ENCODE data around the gene CCNI2.
A peak's percentile ranks its signal among the peaks of the same experiment; 100 is the strongest.

Gene CCNI2

DNA sequence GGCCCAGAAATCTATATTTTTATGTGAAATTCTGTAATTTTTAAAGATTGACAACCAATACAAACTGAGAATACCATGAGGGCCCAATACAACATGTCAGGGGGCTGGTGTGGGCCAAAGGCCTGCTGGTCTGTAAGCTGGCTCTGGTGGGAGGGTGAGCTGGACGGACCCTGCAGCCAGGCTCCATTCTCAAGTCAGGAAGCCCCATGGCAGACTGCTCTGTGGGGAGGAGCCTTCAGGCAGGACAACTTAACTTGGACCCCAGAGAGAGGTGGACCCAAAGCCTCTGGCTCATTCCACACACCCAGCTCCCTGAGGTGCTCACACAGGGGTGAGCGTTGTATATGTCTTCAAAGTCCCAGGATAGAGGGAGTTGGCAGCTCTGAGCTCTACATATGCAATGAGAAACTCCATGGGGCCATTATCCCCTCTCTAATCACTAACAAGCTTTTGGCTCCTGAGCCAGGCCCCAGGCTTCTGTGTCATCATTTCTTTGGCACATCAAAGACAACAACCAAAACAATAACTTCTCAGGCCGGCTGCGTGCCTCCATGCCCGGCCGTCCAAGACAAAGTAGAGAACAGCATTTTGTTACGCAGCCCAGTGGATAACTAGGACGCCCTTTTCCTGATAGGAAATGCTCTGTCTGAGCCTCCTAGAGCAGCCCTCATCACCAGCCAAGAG lies 23.4 kb downstream of the CCNI2 start:
- Histone ChIP-seq H3K36me3 (ENCODE audit: insufficient read depth, low read length) (no peaks in the 10 kb centered on the region), H3K4me1 (ENCODE audit: insufficient read depth, low read length) (peaks cover 37% of the 10 kb centered on the region), H3K27me3 (ENCODE audit: control insufficient read depth in 1 of 2, insufficient read depth in 2 of 2, low read length in 2 of 2) (no peaks in the 10 kb centered on the region), H3K9ac (ENCODE audit: low read length) (no peak overlapping the region), H3K4me3 (ENCODE audit: low read depth in 1 of 2, low read length in 2 of 2) (no peak overlapping the region), H3K9me3 (ENCODE audit: low read length) (no peaks in the 10 kb centered on the region), H3K27ac (ENCODE audit: low read depth, low read length) (no peak overlapping the region)

DNA sequence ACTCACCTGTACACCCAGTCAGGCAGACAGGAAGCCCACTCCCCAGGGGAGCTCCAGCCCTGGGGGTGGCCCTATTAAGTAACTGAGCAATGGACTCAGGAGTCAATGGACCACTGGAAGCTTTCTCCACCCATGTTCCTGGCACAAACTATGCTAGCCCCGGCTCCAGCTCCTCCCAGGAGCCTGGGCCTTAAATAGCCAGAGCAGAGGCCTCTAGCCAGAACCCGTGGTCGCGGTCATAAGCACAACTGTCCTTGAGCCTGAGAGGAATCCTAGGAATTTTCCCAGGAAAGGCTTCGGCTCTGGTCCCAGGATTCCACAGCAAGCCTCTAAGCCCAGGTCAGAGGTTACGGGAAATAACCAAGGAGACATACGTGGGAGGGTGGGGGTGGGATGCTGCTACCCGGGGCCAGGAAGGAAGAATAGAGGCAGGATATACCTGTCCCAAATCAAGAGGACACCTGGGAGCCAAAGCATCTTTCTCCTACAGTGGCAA lies 24.3 kb downstream of the CCNI2 start:
- no peaks in the 10 kb centered on the region for H3K27me3 ChIP-seq (ENCODE audit: control insufficient read depth in 1 of 2, insufficient read depth in 2 of 2, low read length in 2 of 2)
- no peak overlapping the region for H3K27ac ChIP-seq (ENCODE audit: low read depth, low read length)
- H3K4me1 ChIP-seq (ENCODE audit: insufficient read depth, low read length): peaks cover 45% of the 10 kb centered on the region
- H3K9me3 ChIP-seq (ENCODE audit: low read length): no peaks in the 10 kb centered on the region
- no peak overlapping the region for H3K9ac ChIP-seq (ENCODE audit: low read length)
- no peak overlapping the region for H3K4me3 ChIP-seq (ENCODE audit: low read depth in 1 of 2, low read length in 2 of 2)
- no peaks in the 10 kb centered on the region for H3K36me3 ChIP-seq (ENCODE audit: insufficient read depth, low read length)

DNA sequence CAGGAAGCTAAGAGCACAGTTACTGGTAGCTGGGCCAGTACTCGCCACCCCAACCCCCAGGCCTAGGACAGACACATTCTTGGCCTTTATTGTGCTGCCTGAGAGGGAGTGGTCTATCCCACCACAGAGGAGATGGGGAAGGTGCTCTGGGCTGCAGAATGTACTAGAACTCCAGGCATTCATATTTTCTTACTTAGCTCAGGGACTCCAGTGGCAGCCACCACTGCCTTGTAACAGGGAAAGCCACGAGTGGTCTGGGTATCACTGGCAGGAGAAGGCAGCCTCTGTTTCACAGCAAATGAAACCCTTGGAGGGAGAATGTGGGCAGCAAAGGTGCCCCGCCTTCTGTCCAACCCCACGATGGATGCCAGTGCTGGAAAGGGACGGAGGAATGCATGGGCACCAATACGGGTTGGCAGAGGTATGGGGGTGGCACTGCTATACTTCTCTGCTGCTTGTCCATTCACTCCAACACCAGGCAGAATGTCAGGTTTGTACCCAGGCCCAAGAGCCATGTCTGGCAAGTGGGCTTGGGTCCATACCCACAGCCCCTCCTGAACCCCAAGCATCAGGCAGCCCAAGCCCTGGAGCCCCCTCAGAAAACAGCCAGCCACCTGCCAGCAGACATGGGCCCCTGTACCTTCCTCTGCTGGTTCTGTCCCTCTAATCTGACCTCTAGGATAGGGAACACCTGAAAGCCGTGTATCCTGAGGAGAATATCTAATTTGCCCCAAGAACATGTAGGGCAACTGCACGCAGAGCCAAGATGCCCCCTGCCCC lies 25.3 kb downstream of the CCNI2 start:
- H3K27me3 ChIP-seq (ENCODE audit: control insufficient read depth in 1 of 2, insufficient read depth in 2 of 2, low read length in 2 of 2): no peaks in the 10 kb centered on the region
- no peaks in the 10 kb centered on the region for H3K36me3 ChIP-seq (ENCODE audit: insufficient read depth, low read length)
- H3K9ac ChIP-seq (ENCODE audit: low read length): no peak overlapping the region
- no peak overlapping the region for H3K4me3 ChIP-seq (ENCODE audit: low read depth in 1 of 2, low read length in 2 of 2)
- no peak overlapping the region for H3K27ac ChIP-seq (ENCODE audit: low read depth, low read length)
- peaks cover 39% of the 10 kb centered on the region for H3K4me1 ChIP-seq (ENCODE audit: insufficient read depth, low read length)
- no peaks in the 10 kb centered on the region for H3K9me3 ChIP-seq (ENCODE audit: low read length)

DNA sequence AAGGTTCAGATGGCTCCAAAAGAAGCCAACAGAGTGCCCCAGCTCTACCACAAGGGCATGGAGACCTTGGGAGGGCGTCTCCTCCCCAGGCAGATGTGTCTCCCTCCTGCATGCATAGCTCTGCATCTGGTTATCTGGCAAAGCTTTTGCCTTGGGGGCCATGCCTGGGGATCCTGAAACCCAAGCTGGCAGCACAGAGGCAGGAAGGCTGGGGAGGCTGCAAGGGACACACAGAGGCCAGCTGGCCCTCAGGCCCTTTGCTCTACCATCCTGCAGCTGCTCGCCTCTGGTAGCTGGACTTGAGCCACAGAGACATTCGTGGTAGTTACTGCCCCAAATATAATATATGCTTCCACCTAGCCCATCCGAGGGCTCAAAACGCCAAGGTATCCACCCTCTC lies 25.9 kb downstream of the CCNI2 start:
- Histone ChIP-seq H3K9ac (ENCODE audit: low read length) (no peak overlapping the region), H3K9me3 (ENCODE audit: low read length) (no peaks in the 10 kb centered on the region), H3K27me3 (ENCODE audit: control insufficient read depth in 1 of 2, insufficient read depth in 2 of 2, low read length in 2 of 2) (no peaks in the 10 kb centered on the region), H3K4me3 (ENCODE audit: low read depth in 1 of 2, low read length in 2 of 2) (no peak overlapping the region), H3K36me3 (ENCODE audit: insufficient read depth, low read length) (no peaks in the 10 kb centered on the region), H3K27ac (ENCODE audit: low read depth, low read length) (no peak overlapping the region), H3K4me1 (ENCODE audit: insufficient read depth, low read length) (peaks cover 38% of the 10 kb centered on the region)

DNA sequence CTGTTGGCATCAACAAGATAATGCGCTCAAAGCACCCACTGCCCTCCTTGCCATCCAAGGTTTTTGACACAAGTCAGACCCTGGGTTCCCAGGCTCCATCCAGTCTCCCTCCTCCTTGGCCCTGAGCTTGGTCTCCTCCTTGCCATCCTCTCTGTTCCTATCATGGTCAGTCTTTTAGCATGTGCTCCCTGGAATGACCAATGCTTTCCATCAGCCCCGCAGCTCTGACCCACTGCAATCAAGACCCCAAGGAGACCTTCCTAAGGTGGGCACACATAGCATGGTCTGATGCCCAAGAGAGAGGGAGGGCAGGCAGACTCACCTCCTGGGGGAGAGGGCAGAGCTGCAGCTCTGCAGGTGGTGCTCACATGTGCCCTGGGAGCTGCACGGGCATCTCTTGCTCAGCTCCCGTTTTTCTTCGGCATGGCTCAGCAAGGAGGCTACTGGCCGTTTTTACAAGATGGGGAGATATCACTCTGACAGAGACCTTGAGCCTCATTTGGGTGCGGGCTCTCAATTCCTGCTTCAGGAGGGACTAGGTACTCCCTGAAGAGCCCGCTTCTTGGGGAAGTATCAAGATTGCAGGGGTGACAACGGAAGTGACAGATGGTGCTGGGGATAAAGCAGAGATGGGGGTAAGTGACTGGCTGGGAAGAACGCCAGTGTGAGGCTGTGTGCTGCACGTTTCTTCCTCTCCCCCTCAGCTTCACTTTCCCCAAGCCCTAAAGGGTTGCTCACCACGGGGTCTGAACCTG lies 26.6 kb downstream of the CCNI2 start:
- Histone ChIP-seq H3K9me3 (ENCODE audit: low read length) (no peaks in the 10 kb centered on the region), H3K27me3 (ENCODE audit: control insufficient read depth in 1 of 2, insufficient read depth in 2 of 2, low read length in 2 of 2) (no peaks in the 10 kb centered on the region), H3K4me3 (ENCODE audit: low read depth in 1 of 2, low read length in 2 of 2) (no peak overlapping the region), H3K4me1 (ENCODE audit: insufficient read depth, low read length) (peaks cover 37% of the 10 kb centered on the region), H3K36me3 (ENCODE audit: insufficient read depth, low read length) (no peaks in the 10 kb centered on the region), H3K27ac (ENCODE audit: low read depth, low read length) (no peak overlapping the region), H3K9ac (ENCODE audit: low read length) (no peak overlapping the region)

DNA sequence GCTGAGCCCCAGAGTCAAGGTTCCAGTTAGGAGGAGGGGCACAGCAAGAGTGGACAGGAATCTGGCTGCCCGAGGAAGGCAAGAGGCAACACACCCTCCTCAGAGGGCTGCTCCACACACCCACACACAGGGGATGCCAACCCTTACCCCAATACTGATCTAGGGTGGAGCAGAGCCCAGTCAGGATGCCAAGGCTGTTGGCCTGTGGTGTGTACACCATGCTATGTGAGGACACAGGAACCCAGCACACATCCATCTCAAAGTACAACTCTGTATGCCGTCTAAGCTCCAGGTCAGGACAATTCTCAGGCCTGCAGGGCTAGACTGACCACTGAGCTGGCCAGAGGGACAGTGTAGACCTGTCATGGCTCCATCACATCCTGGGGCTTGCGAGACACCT lies 27.2 kb downstream of the CCNI2 start:
- Histone ChIP-seq H3K27ac (ENCODE audit: low read depth, low read length) (peak overlapping the region; percentile 42), H3K4me1 (ENCODE audit: insufficient read depth, low read length) (peaks cover 37% of the 10 kb centered on the region)

DNA sequence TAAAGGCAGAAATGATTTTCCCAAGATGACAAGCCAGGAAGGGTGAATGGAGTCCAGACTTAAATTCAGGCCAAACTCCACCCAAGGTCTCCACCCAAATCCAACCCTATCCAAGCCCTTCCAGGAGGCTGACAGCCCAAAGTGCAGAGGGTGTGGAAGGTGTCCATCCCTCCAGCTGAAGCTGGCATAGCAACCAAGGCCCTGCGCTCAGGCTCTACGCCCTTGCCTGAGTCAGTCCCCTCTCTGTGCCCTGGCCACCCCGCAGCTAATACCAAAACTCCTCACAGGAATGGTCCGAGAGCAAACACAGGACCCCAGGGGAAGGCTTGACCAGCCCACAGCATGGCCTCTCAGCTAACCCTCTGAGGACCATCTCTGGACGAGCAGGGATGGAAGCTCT lies 27.7 kb downstream of the CCNI2 start:
- Histone ChIP-seq H3K4me3 (ENCODE audit: low read depth in 1 of 2, low read length in 2 of 2) (no peak overlapping the region), H3K9me3 (ENCODE audit: low read length) (no peaks in the 10 kb centered on the region), H3K27me3 (ENCODE audit: control insufficient read depth in 1 of 2, insufficient read depth in 2 of 2, low read length in 2 of 2) (no peaks in the 10 kb centered on the region), H3K4me1 (ENCODE audit: insufficient read depth, low read length) (peaks cover 37% of the 10 kb centered on the region), H3K36me3 (ENCODE audit: insufficient read depth, low read length) (no peaks in the 10 kb centered on the region), H3K27ac (ENCODE audit: low read depth, low read length) (peak overlapping the region; percentile 42), H3K9ac (ENCODE audit: low read length) (no peak overlapping the region)

More for the DNA sequence above, 27.2 kb downstream of the CCNI2 start:
- H3K36me3 ChIP-seq (ENCODE audit: insufficient read depth, low read length): no peaks in the 10 kb centered on the region
- H3K9me3 ChIP-seq (ENCODE audit: low read length): no peaks in the 10 kb centered on the region
- no peak overlapping the region for H3K9ac ChIP-seq (ENCODE audit: low read length)
- no peak overlapping the region for H3K4me3 ChIP-seq (ENCODE audit: low read depth in 1 of 2, low read length in 2 of 2)
- no peaks in the 10 kb centered on the region for H3K27me3 ChIP-seq (ENCODE audit: control insufficient read depth in 1 of 2, insufficient read depth in 2 of 2, low read length in 2 of 2)

DNA sequence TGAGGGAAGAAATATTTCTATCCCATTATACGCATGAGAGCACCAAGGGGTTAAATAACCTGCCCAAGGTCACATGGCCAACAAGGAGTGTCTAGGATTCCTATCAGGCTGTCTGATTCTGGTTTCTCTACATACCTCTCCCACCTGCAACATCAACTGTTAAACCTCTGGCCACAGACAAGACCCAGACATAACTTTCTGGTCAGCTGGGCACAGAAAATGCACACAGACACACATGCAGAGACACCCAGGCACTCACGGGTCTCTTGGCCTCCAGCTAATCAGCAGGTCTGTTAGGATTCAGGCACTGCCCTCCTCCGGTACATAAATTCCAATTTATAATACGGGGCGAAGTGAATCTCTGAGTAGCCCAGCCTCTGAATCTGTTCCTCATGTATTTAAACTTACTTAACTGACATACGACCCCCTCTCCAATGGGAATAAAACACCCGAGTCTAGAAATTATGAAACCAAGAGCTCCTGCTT lies 28.3 kb downstream of the CCNI2 start:
- Histone ChIP-seq H3K9ac (ENCODE audit: low read length) (no peak overlapping the region), H3K36me3 (ENCODE audit: insufficient read depth, low read length) (no peaks in the 10 kb centered on the region), H3K27ac (ENCODE audit: low read depth, low read length) (no peak overlapping the region), H3K9me3 (ENCODE audit: low read length) (no peaks in the 10 kb centered on the region), H3K4me1 (ENCODE audit: insufficient read depth, low read length) (peaks cover 37% of the 10 kb centered on the region), H3K27me3 (ENCODE audit: control insufficient read depth in 1 of 2, insufficient read depth in 2 of 2, low read length in 2 of 2) (no peaks in the 10 kb centered on the region), H3K4me3 (ENCODE audit: low read depth in 1 of 2, low read length in 2 of 2) (peak overlapping the region in 1 of 2 donors; percentile 75)

DNA sequence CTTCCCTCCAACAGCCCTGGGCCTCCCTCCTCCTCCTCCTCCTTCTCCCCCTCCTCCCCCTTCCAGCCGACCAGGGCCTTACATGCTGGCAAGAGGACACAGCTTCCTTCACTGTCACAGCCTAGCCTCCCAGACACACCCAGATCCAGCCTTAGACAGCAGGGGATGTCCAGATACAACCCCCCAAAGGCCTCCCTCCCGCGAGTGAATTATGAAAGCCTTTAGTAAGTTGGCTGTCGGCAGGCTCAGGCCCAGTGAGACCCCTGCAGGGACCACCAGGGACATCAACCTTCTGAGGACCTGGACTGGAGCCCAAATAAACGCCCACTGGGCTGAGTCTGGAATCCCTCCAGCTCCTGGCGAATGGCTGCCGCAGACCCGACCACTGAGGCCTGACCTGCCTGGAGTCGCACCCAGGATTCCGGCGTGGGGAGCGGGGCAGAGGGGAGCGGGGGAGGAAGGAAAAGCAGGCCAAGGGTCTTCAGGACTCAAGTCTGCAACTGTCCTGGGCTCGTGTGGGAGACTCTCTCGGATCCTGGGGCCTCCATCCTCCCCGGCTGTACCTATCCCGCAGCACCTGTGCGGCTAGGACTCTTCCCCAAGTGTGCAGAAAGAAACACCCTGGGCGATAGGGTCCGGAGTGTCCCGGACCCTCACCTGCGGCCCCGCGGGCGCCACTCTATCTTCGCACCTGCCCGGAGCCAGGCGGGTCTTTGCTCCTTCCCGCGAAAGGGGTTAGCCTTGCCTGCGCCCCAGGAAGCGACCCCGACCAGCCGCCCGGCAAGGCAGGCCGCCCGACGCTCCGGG lies 29.1 kb downstream of the CCNI2 start:
- Histone ChIP-seq H3K27ac (ENCODE audit: low read depth, low read length) (peak overlapping the region; percentile 42), H3K9ac (ENCODE audit: low read length) (no peak overlapping the region), H3K9me3 (ENCODE audit: low read length) (no peaks in the 10 kb centered on the region), H3K27me3 (ENCODE audit: control insufficient read depth in 1 of 2, insufficient read depth in 2 of 2, low read length in 2 of 2) (no peaks in the 10 kb centered on the region), H3K4me1 (ENCODE audit: insufficient read depth, low read length) (peaks cover 33% of the 10 kb centered on the region), H3K36me3 (ENCODE audit: insufficient read depth, low read length) (no peaks in the 10 kb centered on the region), H3K4me3 (ENCODE audit: low read depth in 1 of 2, low read length in 2 of 2) (peak overlapping the region; percentile 59 to 75)

DNA sequence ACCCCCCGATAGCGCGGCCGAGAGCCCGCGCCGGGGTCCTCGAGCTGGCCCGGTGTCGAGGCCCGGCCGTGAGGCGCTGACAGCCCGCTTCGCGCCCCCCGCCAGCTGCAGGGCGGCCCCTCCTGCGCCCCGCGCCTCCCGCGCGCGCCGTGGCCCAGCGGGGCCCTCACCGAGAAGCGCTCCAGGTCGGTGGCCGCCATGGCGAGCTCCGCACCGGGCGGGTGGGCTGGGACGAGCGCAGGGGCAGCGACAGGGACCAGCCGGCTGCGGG lies 29.6 kb downstream of the CCNI2 start:
- peaks cover 28% of the 10 kb centered on the region for H3K4me1 ChIP-seq (ENCODE audit: insufficient read depth, low read length)
- H3K9me3 ChIP-seq (ENCODE audit: low read length): no peaks in the 10 kb centered on the region
- peak overlapping the region; percentile 42 for H3K27ac ChIP-seq (ENCODE audit: low read depth, low read length)
- peak overlapping the region; percentile 59 to 75 for H3K4me3 ChIP-seq (ENCODE audit: low read depth in 1 of 2, low read length in 2 of 2)
- no peak overlapping the region for H3K9ac ChIP-seq (ENCODE audit: low read length)
- no peaks in the 10 kb centered on the region for H3K36me3 ChIP-seq (ENCODE audit: insufficient read depth, low read length)
- no peaks in the 10 kb centered on the region for H3K27me3 ChIP-seq (ENCODE audit: control insufficient read depth in 1 of 2, insufficient read depth in 2 of 2, low read length in 2 of 2)

Data from muscle layer of colon (tissue), 2 donors.